Activated naive CD4-positive, alpha-beta T cell treated with anti-CD3 and anti-CD28 coated beads, Interleukin-2, amount 50 U/mL, for 72 hours (primary cell): ENCODE results near the gene BFSP1. TPM values are rescaled to one million over a fixed set of nuclear protein-coding genes. Genes with fewer than 3 reads are reported as not detected.

Source experiments
- ATAC-seq, 2 donors: fragments of 150-1000 bp; cut with Tn5 transposase; 2 replicates each; pipeline ENCODE4 v1.10.0; 2021; ENCODE audit warnings: mild to moderate bottlenecking in 2 of 2, moderate library complexity in 2 of 2
- DNase-seq, 2 donors: peaks; one replicate each; pipeline ENCODE4 v3.0.0; 2021 to 2022; ENCODE audit warnings: low spot score in 2 of 2
- H3K27ac Mint-ChIP-seq, 2 donors: one replicate each; pipeline ENCODE4 v1.8.0; 2022; ENCODE audit warnings: mild to moderate bottlenecking in 2 of 2, mixed read lengths in 2 of 2
- H3K36me3 Mint-ChIP-seq, 2 donors: one replicate each; pipeline ENCODE4 v1.8.0; 2022; ENCODE audit warnings: mixed read lengths in 2 of 2
- H3K9me3 Mint-ChIP-seq, 2 donors: one replicate each; pipeline ENCODE4 v1.8.0; 2022; ENCODE audit warnings: mixed read lengths in 2 of 2
- total RNA-seq, 2 donors: library from RNA; stranded (reverse); gene quantifications; one replicate each; pipeline ENCODE4 v1.2.3, GENCODE V29; 2022

Gene BFSP1
- total RNA-seq, 2 donors from 2014 or later, result 0.16 TPM; not detected in 1

DNA sequence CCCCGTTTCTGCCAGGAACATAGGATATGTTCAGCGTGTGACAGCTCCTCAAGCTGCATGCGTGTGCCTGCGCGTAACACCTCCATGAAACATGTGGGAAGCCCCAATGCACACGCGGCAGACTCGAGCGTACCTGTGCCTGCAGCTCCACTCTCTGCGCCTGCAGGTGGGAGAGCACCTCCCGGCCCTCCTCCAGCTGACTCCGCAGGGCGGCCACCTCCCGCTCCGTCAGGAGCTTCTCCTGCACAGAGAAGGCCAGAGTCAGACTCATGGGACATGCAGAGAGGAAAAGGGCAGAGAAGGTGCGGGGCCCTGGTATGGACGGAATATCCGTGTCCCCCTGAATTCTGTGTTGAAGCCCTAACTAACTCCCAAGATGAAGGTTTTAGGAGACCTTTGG lies 22.4 kb downstream of the BFSP1 start:
- no peaks in the 10 kb centered on the region for H3K9me3 Mint-ChIP-seq
- no peak overlapping the region for H3K27ac Mint-ChIP-seq
- ATAC-seq (no peak), DNase-seq (peak in 1 of 2 donors; percentile 42)
- H3K36me3 Mint-ChIP-seq, result no peaks in the 10 kb centered on the region

DNA sequence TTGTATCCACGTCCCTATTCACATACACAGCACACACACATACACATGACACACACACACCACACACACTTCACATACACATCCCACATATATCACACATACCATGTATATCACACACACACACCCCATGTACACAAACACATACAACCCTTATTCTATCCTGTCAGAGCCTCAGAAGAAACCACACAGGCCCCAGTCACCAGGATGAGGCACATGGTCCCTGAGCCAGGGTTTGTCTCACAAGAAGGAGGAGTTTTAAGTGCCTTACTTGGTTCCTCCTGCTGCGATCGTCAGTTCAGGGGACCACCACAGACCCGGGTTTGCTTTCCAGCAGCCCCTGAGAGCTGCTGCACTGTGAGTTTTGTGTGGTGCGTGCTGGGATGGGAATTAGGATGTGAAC lies 23.6 kb downstream of the BFSP1 start:
- no peak for ATAC-seq
- no peaks in the 10 kb centered on the region for H3K36me3 Mint-ChIP-seq
- H3K27ac Mint-ChIP-seq, result peak overlapping the region in 1 of 2 donors; percentile 12
- no peaks in the 10 kb centered on the region for H3K9me3 Mint-ChIP-seq
- peak in 1 of 2 donors; percentile 23 for DNase-seq

DNA sequence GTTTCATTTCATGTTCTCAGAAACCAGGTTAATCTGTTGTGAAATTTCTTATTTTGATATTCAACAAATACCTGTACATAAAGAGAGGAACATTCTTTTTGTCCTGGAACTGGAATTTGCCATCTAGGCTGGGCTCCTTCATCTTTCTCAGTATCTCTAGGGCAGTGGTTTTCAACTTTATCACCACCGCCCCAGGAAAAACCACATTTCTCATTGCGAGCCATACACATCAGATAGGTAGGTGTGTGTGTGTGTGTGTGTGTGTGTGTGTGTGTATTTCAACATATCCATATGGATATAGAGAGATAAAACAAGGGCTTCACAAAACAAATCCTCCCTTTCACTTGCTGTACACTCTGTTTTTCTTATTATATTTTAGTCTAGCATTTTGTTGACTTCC lies 24.1 kb downstream of the BFSP1 start:
- no peak for DNase-seq
- ATAC-seq, result no peak
- Mint-ChIP-seq H3K27ac (peak overlapping the region in 1 of 2 donors; percentile 12), H3K9me3 (no peaks in the 10 kb centered on the region), H3K36me3 (no peaks in the 10 kb centered on the region)

DNA sequence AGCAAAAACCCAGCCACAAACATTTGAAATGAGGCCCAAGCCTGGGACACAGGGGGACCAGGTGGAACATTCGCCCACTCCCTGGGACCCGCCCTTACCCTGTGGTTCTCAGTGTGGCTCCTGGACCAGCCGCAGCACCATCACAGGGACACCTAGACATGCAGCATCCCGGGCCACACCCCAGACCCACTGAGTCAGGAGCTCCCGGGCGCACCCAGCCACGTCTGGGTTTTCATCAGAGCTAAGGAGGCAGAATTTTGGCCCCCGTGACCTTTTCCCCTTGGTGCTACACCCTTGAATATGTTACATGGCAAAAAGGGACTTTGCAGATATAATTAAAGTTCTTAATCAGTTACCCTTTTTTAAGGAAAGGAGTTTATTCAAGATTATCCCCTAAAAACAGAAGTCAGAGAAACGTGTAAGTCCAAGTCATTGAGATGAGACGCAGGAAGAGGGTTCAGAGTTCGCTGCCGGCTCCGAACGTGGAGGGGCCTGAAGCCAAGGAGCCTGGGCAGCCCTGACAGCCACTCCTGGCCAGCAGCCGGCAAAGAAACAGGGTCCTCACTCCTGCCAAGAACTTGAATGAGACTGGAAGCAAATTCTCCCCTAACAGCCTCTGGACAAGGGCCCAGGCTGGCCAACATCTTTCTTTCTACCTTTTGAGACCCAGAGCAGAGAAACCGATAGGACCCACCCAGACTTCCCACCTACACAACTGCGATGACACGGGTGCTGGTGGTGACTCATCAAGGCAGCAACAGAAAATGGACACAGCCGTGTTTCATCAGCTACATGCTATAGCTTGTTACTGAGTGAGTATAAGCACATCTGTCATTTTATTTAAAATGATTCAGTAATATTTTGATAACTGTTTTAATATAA lies 25.3 kb downstream of the BFSP1 start:
- peak; percentile 61 to 86 for ATAC-seq
- peak overlapping the region; percentile 29 to 62 for H3K27ac Mint-ChIP-seq
- H3K9me3 Mint-ChIP-seq, result no peaks in the 10 kb centered on the region
- DNase-seq, result peak; percentile 27 to 78
- no peaks in the 10 kb centered on the region for H3K36me3 Mint-ChIP-seq

DNA sequence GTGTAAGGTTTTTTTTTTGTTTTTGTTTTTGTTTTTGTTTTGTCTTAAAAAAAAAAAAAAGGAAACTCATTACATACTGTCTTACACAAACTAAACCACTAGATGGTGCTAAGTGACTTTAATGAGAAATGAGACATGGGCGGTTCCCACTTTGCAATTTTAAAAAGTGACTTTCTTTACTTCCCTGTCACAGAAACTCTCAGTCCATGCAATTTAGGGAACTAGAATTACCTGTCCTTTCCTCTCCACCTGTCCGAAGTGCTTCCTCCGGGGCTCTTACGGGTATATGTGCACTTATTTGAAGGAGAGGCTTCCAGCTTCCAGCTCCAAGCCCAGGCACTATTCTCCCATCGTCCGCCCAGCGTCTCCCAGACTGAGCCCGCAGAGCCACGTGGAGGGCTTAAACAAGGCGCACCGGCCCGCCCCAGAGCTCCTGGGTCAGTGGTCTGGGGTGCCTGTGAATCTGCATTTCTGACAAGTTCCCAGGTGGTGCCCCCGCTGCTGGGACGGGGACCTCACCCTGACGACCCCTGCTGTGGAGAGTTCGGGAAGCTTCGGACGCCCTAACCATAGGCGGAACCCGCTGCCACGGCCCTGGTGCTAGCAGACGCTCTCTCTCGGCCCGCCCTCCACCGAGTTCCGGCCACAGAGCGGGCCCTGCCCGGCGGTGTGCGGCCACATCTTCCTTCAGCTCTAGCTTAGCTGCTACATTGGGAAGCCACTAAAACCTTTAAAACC lies 26.1 kb downstream of the BFSP1 start:
- Mint-ChIP-seq H3K9me3 (no peaks in the 10 kb centered on the region), H3K27ac (peak overlapping the region; percentile 53 to 62), H3K36me3 (no peaks in the 10 kb centered on the region)
- ATAC-seq (peak; percentile 65 to 88), DNase-seq (peak; percentile 25 to 68)

DNA sequence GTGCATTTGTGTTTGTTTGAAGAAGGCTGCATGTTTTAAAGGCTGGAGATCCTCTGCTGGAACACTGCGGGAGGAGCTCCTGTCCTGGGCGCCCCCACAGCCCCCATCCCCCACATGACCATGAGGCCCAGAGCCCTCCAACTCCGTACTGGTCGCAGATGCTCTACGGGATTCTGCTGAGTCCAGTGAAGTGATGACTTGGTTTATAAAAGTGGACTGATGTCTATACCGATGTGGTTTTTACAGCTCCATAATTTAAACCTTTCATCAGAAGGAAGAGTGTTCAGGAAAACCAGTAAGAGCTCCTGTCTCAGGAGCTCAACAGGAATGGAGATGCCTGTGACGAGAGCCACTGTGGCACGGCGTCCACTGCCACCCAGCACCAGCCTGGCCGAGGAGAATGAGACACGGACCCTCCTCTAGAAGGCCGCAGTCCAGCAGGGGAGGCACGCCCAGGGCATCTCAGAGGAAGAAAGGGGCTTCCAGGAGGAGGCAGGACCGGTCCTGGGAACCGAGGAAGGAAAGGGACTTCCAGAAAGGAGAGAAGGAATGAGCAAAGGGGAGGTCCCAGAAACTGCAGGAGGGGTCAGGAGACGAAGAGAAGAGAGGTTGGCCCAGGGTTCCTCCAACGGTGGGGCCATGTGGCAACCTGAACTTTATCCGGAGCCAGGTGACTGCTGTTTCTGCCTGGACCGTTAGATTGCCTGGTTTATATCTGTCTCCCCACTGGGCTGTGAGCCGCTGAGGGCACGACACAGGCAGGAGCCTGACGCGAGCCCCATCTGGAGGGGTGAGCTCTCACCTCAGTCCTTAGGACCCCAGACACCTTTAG lies 26.9 kb downstream of the BFSP1 start:
- peak in 1 of 2 donors; percentile 55 for DNase-seq
- Mint-ChIP-seq H3K36me3 (no peaks in the 10 kb centered on the region), H3K9me3 (no peaks in the 10 kb centered on the region), H3K27ac (peak overlapping the region; percentile 53 to 61)
- ATAC-seq, result peak in 1 of 2 donors; percentile 52

DNA sequence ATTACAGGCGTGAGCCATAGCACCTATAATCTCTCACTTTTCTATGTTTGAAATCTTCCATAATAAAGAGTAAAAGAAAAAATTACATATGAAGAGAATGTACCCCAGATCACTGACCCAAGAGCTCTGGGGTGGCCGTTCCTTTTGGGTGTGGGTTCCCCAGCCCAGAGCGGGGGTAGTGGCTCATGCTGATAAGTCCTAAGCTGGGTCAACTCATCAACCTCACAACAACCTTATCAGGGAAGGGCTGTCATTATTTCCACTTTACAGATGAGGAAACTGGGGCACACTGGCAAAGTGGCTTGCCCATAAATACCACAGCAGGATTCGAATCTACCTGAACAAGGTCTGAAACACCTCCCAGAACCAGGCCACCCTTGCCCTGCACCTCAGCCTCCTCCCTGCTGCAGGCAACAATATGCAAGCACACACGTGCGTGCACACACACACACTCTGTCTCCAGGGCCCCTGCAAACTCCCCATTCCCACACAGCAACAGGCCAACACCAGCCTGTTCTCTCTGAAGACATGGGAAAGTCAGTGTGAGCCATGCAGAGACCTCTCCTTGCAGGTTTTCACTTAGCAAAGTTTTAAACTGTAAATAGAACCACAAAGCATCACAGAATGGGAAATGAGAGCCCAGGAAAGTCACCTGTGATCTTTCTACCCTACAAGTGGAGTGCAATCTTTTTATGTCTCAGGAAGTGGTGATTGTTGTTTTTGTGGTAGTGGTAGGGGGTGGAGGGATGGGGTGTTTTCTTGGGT lies 27.7 kb downstream of the BFSP1 start:
- Mint-ChIP-seq H3K36me3 (no peaks in the 10 kb centered on the region), H3K9me3 (no peaks in the 10 kb centered on the region), H3K27ac (peak overlapping the region in 1 of 2 donors; percentile 61)
- ATAC-seq, result no peak
- peak in 1 of 2 donors; percentile 44 for DNase-seq

DNA sequence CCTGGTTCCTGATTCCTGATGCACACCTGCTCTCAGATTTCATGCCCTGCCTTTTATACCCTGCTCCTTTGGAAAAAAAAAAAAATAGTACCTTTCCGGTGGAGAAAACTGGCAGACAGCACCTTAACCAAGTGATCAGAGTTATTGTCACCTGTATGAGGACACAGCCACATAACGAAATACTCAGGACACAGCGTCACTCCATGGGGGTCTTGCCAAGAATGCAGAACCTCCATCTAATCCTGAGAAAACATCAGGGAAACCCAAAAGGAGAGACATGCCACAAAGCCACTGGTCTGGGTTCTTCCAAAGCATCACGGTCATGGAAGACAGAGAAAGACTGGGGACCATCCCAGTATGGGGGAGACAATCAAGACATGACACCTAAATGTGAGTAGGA lies 29.1 kb downstream of the BFSP1 start:
- no peak for ATAC-seq
- no peak overlapping the region for H3K27ac Mint-ChIP-seq
- H3K9me3 Mint-ChIP-seq, result no peaks in the 10 kb centered on the region
- no peaks in the 10 kb centered on the region for H3K36me3 Mint-ChIP-seq
- DNase-seq, result peak in 1 of 2 donors; percentile 25

DNA sequence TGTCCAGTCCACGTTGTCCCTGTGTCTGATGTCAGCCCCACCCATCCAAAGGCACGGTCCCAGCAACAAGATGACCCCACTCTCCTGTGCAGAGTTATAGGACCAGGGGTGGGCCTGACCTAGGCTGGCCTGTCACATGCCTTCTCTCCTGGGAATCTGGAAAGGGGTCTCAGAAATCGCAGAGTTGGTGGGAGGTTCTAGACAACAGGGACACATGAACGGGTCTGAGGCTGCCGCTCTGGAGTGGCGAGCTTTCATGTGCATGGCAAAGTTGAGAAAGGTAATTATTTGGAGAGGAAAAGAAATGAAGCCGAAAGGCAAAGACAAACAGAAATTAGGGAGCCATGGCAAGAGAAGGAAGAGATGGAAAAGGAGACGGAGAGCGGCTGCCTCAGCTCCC lies 29.5 kb downstream of the BFSP1 start:
- DNase-seq (no peak), ATAC-seq (no peak)
- no peaks in the 10 kb centered on the region for H3K36me3 Mint-ChIP-seq
- no peak overlapping the region for H3K27ac Mint-ChIP-seq
- no peaks in the 10 kb centered on the region for H3K9me3 Mint-ChIP-seq

DNA sequence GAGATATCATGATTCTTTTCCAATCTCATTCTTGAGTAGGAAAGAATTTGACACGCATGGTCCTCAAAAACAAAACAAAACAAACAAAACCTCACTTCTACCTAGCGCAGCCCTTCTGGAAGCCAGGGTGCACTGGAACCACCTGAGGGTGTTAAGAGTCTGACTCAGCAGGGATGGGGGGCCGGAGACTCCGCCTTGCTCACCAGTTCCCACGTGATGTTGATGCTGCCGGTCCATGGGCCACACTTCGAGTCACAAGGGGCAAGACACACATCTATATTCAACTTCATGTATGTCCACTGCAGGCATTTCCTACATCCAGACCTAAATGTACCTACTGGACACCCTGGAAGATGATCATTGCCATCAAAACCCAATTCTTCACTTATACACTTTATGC lies 30.4 kb downstream of the BFSP1 start:
- Mint-ChIP-seq H3K36me3 (no peaks in the 10 kb centered on the region), H3K9me3 (no peaks in the 10 kb centered on the region), H3K27ac (no peak overlapping the region)
- ATAC-seq (no peak), DNase-seq (no peak)

DNA sequence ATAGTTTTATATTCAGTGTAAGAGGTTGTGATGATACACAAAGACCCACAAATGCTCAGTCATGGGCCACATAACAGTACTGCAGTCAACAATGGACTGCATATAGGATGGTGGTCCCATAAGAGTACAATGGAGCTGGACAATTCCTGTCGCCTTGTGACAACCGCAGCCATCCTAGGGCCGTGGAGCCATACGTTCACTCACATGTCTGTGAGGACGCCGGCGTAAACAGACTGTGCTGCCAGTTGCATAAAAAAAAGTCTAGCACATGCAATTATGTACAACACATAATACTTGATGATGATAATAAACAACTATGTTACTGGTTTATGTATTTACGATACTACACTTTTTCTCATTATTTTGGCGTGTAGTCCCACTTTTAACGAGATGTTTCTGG lies 30.9 kb downstream of the BFSP1 start:
- no peaks in the 10 kb centered on the region for H3K36me3 Mint-ChIP-seq
- no peak for ATAC-seq
- peak in 1 of 2 donors; percentile 7 for DNase-seq
- no peak overlapping the region for H3K27ac Mint-ChIP-seq
- H3K9me3 Mint-ChIP-seq, result no peaks in the 10 kb centered on the region

DNA sequence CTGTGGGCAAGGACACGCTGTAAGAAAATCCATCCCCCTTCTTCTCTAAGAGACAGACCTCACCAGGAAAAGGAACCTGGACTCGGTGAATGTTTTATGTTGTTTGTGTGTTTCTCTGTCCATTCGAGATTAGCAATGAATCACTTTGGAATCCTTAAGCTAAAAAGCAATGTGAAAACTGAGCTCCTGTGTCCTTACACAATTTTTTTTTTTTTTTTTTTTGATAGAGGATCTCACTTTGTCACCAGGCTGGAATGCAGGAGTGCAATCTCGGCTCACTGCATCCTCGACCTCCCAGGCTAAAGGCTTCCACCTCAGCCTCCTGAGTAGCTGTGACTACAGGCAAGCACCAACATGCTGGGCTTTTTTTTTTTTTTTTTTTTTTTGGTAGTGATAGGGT lies 32.1 kb downstream of the BFSP1 start:
- H3K36me3 Mint-ChIP-seq, result no peaks in the 10 kb centered on the region
- DNase-seq, result no peak
- H3K27ac Mint-ChIP-seq, result no peak overlapping the region
- no peaks in the 10 kb centered on the region for H3K9me3 Mint-ChIP-seq
- no peak for ATAC-seq

DNA sequence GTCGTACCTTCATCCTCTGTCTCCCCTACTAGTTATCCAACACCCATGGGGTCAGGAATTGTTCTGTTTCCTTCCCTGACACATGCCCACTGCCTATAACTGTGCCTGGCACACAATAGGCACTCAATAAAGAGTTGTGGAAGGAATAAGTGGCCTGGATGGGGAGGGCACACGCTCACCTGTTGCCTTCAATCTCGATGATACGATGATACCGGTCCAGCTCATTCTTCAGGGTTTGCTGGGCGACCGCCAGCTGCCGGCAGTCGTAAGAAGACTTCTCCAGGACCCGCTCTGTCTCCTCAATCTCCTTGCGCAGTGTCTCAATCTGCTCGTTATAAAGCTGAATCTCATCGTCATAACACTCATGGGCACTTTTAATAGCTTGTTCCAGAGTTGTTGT lies 32.5 kb downstream of the BFSP1 start:
- DNase-seq (peak in 1 of 2 donors; percentile 38), ATAC-seq (no peak)
- H3K36me3 Mint-ChIP-seq, result no peaks in the 10 kb centered on the region
- no peaks in the 10 kb centered on the region for H3K9me3 Mint-ChIP-seq
- no peak overlapping the region for H3K27ac Mint-ChIP-seq

DNA sequence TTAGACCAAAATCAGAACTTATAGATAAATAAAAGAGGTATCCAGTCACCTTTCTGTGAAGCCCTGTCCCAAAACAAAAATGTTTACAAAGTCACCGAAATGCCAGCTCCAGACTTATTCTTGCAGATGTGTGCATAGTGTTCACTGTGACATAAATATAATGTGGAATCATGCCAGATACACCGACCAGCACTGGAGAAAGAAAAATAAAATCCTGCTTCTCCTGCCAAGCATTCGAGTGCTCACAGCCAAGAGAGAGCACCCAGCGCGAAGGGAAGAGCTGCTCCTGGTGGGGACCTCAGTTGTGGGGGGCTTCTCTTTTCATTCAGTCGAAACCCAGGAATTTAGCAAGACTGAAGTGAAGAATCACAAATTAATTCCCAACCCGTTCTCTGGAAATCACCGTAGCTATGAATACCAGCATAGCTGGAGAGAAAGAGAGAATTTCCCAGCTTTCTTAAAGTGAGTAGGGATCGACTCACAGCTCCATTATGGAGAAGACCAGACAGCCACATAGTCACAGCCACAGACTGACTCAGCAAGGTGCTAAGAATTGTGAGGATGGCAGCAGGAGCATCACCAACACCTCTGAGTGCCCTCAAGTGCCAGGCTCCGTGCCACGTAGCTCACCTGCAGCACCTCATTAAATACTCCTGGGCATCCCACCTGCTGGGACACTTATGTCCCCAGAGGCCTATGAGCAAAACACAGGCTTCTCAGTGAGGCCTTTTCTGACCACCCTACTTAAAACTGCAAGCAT lies 33.2 kb downstream of the BFSP1 start:
- no peak overlapping the region for H3K27ac Mint-ChIP-seq
- no peaks in the 10 kb centered on the region for H3K9me3 Mint-ChIP-seq
- ATAC-seq (no peak), DNase-seq (no peak)
- H3K36me3 Mint-ChIP-seq, result no peaks in the 10 kb centered on the region

DNA sequence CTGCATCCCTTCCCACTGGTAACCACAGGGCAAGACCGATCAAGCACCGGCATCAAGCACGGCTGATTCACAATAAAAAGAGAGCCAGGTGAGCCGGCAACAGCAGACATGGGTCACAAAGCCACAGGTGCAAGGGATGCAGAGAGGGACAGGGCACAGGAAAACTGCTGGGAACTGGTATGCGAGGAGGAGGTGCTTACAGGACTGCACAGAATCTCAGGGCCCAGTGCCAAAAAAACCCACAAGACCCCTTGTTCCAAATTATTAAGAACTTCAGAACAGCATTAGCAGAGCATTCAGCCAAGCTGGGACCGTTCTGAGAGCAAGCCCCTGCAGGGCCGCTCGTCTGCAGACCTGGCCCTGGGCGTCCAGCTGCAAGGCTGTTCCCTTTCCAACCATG lies 35.4 kb downstream of the BFSP1 start:
- Mint-ChIP-seq H3K27ac (no peak overlapping the region), H3K36me3 (no peaks in the 10 kb centered on the region), H3K9me3 (no peaks in the 10 kb centered on the region)
- DNase-seq, result peak in 1 of 2 donors; percentile 33
- no peak for ATAC-seq
